ENCODE results near the gene SCARF2.
"Not testable (repeated sequence)": the region's sequence is repeated elsewhere in the genome, so short reads cannot be mapped to it uniquely, and the experiment has no call there.

DNA sequence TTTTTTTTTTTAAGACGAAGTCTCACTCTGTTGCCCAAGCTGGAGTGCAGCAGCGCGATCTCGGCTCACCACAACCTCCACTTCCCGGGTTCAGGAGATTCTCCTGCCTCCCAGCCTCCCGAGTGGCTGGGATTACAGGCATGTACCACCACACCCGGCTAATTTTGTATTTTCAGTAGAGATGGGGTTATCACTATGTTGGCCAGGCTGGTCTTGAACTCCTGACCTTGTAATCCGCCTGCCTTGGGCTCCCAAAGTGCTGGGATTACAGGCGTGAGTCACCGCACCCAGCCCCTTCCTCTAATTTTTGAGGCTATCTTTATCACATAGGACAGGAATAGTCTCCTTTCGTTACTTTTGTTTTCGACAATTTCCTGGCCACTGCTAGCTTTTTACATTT is 37.9 kb upstream of the SCARF2 start:
- TF ChIP-seq, protein P1, sequence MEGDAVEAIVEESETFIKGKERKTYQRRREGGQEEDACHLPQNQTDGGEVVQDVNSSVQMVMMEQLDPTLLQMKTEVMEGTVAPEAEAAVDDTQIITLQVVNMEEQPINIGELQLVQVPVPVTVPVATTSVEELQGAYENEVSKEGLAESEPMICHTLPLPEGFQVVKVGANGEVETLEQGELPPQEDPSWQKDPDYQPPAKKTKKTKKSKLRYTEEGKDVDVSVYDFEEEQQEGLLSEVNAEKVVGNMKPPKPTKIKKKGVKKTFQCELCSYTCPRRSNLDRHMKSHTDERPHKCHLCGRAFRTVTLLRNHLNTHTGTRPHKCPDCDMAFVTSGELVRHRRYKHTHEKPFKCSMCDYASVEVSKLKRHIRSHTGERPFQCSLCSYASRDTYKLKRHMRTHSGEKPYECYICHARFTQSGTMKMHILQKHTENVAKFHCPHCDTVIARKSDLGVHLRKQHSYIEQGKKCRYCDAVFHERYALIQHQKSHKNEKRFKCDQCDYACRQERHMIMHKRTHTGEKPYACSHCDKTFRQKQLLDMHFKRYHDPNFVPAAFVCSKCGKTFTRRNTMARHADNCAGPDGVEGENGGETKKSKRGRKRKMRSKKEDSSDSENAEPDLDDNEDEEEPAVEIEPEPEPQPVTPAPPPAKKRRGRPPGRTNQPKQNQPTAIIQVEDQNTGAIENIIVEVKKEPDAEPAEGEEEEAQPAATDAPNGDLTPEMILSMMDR (IDR thresholded peaks at IDR 0.05; ENCODE audit: low read depth, low read length, poor library complexity, severe bottlenecking), result not testable (repeated sequence)
- TF ChIP-seq EZH2phosphoT487 (IDR thresholded peaks at IDR 0.05; ENCODE audit: borderline replicate concordance, low read length), result not testable (repeated sequence)
